ENCODE results near the gene PGAP2.

PGAP2 gene

GRCh38 chr11:3853899-3854659 lies 45.7 kb downstream of the PGAP2 start:
- H3K27ac ChIP-seq (ENCODE audit: low read length) = peak overlapping the region; percentile 97
- no peaks in the 10 kb centered on the region for H3K9me3 ChIP-seq (replicated peaks; ENCODE audit: insufficient read depth, low read length)
- peak; percentile 93 for DNase-seq
- no peaks in the 10 kb centered on the region for H3K9me2 ChIP-seq (replicated peaks; ENCODE audit: insufficient read depth, low read length)
- H3K9ac ChIP-seq (ENCODE audit: low read length) = peak overlapping the region; percentile 79
- H3K36me3 ChIP-seq (replicated peaks; ENCODE audit: insufficient read depth, low read length) = no peaks in the 10 kb centered on the region
- H3K4me2 ChIP-seq (ENCODE audit: low read depth, low read length) = peak overlapping the region; percentile 90
- TF ChIP-seq EZH2phosphoT487 (IDR thresholded peaks at IDR 0.05; ENCODE audit: low read length) = no peak
- TF ChIP-seq CTCF (IDR thresholded peaks at IDR 0.05; ENCODE audit: low read length) = no peak
- TF ChIP-seq EZH2 (optimal IDR thresholded peaks at IDR 0.05; ENCODE audit: low read depth, low read length) = no peak
- H3K4me1 ChIP-seq (ENCODE audit: low read length) = peaks cover 37% of the 10 kb centered on the region
- peak overlapping the region; percentile 84 for H3K4me3 ChIP-seq (ENCODE audit: low read length)
- H4K20me1 ChIP-seq (ENCODE audit: insufficient read depth, low read length) = no peaks in the 10 kb centered on the region
- peaks cover 36% of the 10 kb centered on the region for H3K79me2 ChIP-seq (ENCODE audit: low read length)
- H2AFZ ChIP-seq (ENCODE audit: low read length) = peak overlapping the region; percentile 77
- peaks cover 54% of the 10 kb centered on the region for H3F3A ChIP-seq (ENCODE audit: insufficient read depth, low read length)
- H3K27me3 ChIP-seq (replicated peaks; ENCODE audit: insufficient read depth, low read length) = no peaks in the 10 kb centered on the region

DNA sequence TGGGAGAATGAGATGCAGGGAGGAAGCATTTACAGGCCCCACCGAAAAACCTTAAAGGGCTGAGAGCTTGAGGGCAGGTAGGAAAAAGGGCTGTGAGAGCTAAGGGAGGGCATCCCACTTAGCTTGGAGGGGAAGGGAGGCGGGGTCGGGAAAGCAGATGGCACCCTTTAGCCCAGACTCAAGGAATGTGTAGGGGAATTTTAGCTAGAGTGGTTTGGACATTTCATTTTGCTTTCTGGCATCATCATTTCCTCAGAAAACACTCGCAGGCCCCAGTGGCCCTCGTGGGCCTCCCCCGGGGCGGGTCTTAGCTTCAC lies 46.3 kb downstream of the PGAP2 start:
- H3K4me3 ChIP-seq (ENCODE audit: low read length) = peak overlapping the region; percentile 84
- peaks cover 41% of the 10 kb centered on the region for H3K79me2 ChIP-seq (ENCODE audit: low read length)
- no peaks in the 10 kb centered on the region for H3K27me3 ChIP-seq (replicated peaks; ENCODE audit: insufficient read depth, low read length)
- H3K9me3 ChIP-seq (replicated peaks; ENCODE audit: insufficient read depth, low read length) = no peaks in the 10 kb centered on the region
- peak overlapping the region; percentile 77 for H2AFZ ChIP-seq (ENCODE audit: low read length)
- peak overlapping the region; percentile 90 for H3K4me2 ChIP-seq (ENCODE audit: low read depth, low read length)
- H3K36me3 ChIP-seq (replicated peaks; ENCODE audit: insufficient read depth, low read length) = no peaks in the 10 kb centered on the region
- TF ChIP-seq CTCF (IDR thresholded peaks at IDR 0.05; ENCODE audit: low read length) (no peak), EZH2phosphoT487 (IDR thresholded peaks at IDR 0.05; ENCODE audit: low read length) (no peak), EZH2 (optimal IDR thresholded peaks at IDR 0.05; ENCODE audit: low read depth, low read length) (no peak)
- H3K9me2 ChIP-seq (replicated peaks; ENCODE audit: insufficient read depth, low read length) = no peaks in the 10 kb centered on the region
- H4K20me1 ChIP-seq (ENCODE audit: insufficient read depth, low read length) = no peaks in the 10 kb centered on the region
- H3K4me1 ChIP-seq (ENCODE audit: low read length) = peaks cover 42% of the 10 kb centered on the region
- H3K27ac ChIP-seq (ENCODE audit: low read length) = peak overlapping the region; percentile 97
- no peak for DNase-seq
- H3K9ac ChIP-seq (ENCODE audit: low read length) = peak overlapping the region; percentile 79
- H3F3A ChIP-seq (ENCODE audit: insufficient read depth, low read length) = peaks cover 59% of the 10 kb centered on the region

- Histone ChIP-seq H3K9me2 (replicated peaks; ENCODE audit: insufficient read depth, low read length) (no peaks in the 10 kb centered on the region), H3K27ac (ENCODE audit: low read length) (peak within 1 kb of the TSS; percentile 97), H3K79me2 (ENCODE audit: low read length) (peaks cover 47% of the 10 kb centered on the region), H3K9me3 (replicated peaks; ENCODE audit: insufficient read depth, low read length) (no peaks in the 10 kb centered on the region), H3K36me3 (replicated peaks; ENCODE audit: insufficient read depth, low read length) (no peaks in the 10 kb centered on the region), H3K9ac (ENCODE audit: low read length) (peak within 1 kb of the TSS; percentile 79), H3K27me3 (replicated peaks; ENCODE audit: insufficient read depth, low read length) (no peaks in the 10 kb centered on the region), H4K20me1 (ENCODE audit: insufficient read depth, low read length) (no peaks in the 10 kb centered on the region), H3F3A (ENCODE audit: insufficient read depth, low read length) (peaks cover 60% of the 10 kb centered on the region), H3K4me2 (ENCODE audit: low read depth, low read length) (peak within 1 kb of the TSS; percentile 90), H3K4me3 (ENCODE audit: low read length) (peak within 1 kb of the TSS; percentile 84), H2AFZ (ENCODE audit: low read length) (peak within 1 kb of the TSS; percentile 77), H3K4me1 (ENCODE audit: low read length) (peaks cover 47% of the 10 kb centered on the region)
- TF ChIP-seq EZH2phosphoT487 (IDR thresholded peaks at IDR 0.05; ENCODE audit: low read length) (no peak), EZH2 (optimal IDR thresholded peaks at IDR 0.05; ENCODE audit: low read depth, low read length) (no peak), CTCF (IDR thresholded peaks at IDR 0.05; ENCODE audit: low read length) (peak; percentile 92)
- DNase-seq = peak; percentile 96
Measured at GRCh38 chr11:3854977-3855807, 46.8 kb downstream of the PGAP2 start, which contains the start of gene STIM1. TSS of gene STIM1 (plus strand) at chr11:3855664. CDS start at chr11:3856271, 607 bp downstream.

Data from MM.1S (cell line).